Astrocyte (in vitro differentiated cells and primary cell): ENCODE data around the gene PRSS53. TPM values are rescaled to one million over a fixed set of nuclear protein-coding genes. Genes with fewer than 3 reads are reported as not detected.

Source experiments
- DNase-seq: peaks from one replicate; pipeline ENCODE4 v3.0.0-alpha.2; 2010; ENCODE audit warnings: low read depth
- FAIRE-seq: peaks from 2 replicates; lab custom pipeline; 2011; peaks lifted over from hg19 to GRCh38; lab: Jason Lieb, UNC
- H2AFZ ChIP-seq: 2 replicates; pipeline ENCODE4 v1.6.0; 2012; ENCODE audit warnings: low read depth, low read length, inconsistent platforms
- H3K27ac ChIP-seq: 2 replicates; pipeline ENCODE4 v1.5.1; 2011; ENCODE audit warnings: low read depth, low read length, inconsistent platforms
- H3K27me3 ChIP-seq: 2 replicates; pipeline ENCODE4 v1.6.0; 2011; ENCODE audit warnings: low read length, inconsistent platforms; ENCODE audit not compliant: insufficient read depth
- H3K36me3 ChIP-seq: 2 replicates; pipeline ENCODE4 v1.5.1; 2011; ENCODE audit warnings: low read length, inconsistent platforms; ENCODE audit not compliant: insufficient read depth
- H3K4me1 ChIP-seq: 2 replicates; pipeline ENCODE4 v1.5.1; 2011; ENCODE audit warnings: low read length, inconsistent platforms; ENCODE audit not compliant: insufficient read depth
- H3K4me2 ChIP-seq: 2 replicates; pipeline ENCODE4 v1.6.0; 2012; ENCODE audit warnings: low read length, inconsistent platforms
- H3K4me3 ChIP-seq: 2 replicates; pipeline ENCODE4 v1.5.1; 2011; ENCODE audit warnings: low read depth, mild to moderate bottlenecking, low read length, inconsistent platforms; ENCODE audit not compliant: insufficient read depth
- H3K79me2 ChIP-seq: 2 replicates; pipeline ENCODE4 v1.6.0; 2012; ENCODE audit warnings: mild to moderate bottlenecking, low read length, inconsistent platforms; ENCODE audit not compliant: insufficient read depth
- H3K9ac ChIP-seq: 2 replicates; pipeline ENCODE4 v1.6.0; 2012; ENCODE audit warnings: mild to moderate bottlenecking, low read length, inconsistent platforms
- H3K9me3 ChIP-seq: 2 replicates; pipeline ENCODE4 v1.5.1; 2012; ENCODE audit warnings: low read depth, mild to moderate bottlenecking, low read length, inconsistent platforms; ENCODE audit not compliant: insufficient read depth
- H4K20me1 ChIP-seq: 2 replicates; pipeline ENCODE4 v1.6.0; 2012; ENCODE audit warnings: low read length, inconsistent platforms; ENCODE audit not compliant: insufficient read depth
- H3K27ac Mint-ChIP-seq: one replicate; pipeline ENCODE4 v1.8.0; 2021; ENCODE audit warnings: mild to moderate bottlenecking, mixed read lengths; ENCODE audit not compliant: unreplicated experiment
- H3K27me3 Mint-ChIP-seq: one replicate; pipeline ENCODE4 v1.8.0; 2021; ENCODE audit warnings: low read depth, mixed read lengths; ENCODE audit not compliant: unreplicated experiment
- H3K36me3 Mint-ChIP-seq: one replicate; pipeline ENCODE4 v1.8.0; 2021; ENCODE audit warnings: low read depth, mixed read lengths; ENCODE audit not compliant: unreplicated experiment
- H3K4me1 Mint-ChIP-seq: one replicate; pipeline ENCODE4 v1.8.0; 2021; ENCODE audit warnings: low read depth, mixed read lengths; ENCODE audit not compliant: unreplicated experiment
- H3K4me3 Mint-ChIP-seq: one replicate; pipeline ENCODE4 v1.8.0; 2021; ENCODE audit warnings: mild to moderate bottlenecking, moderate library complexity, mixed read lengths; ENCODE audit not compliant: unreplicated experiment
- H3K9me3 Mint-ChIP-seq: one replicate; pipeline ENCODE4 v1.8.0; 2021; ENCODE audit warnings: mild to moderate bottlenecking, mixed read lengths; ENCODE audit not compliant: unreplicated experiment
- EZH2 ChIP-seq: IDR thresholded peaks from 2 replicates; pipeline ENCODE4 v1.6.1; 2012; ENCODE audit warnings: mild to moderate bottlenecking, low read length, inconsistent platforms; ENCODE audit not compliant: insufficient read depth
- total RNA-seq: library from RNA; stranded (reverse); gene quantifications from 2 replicates; pipeline ENCODE4 v1.2.1, GENCODE V29; 2021
- TF ChIP-seq, protein P1 (sequence below): IDR thresholded peaks from 2 replicates; pipeline ENCODE4 v1.5.1; 2011; ENCODE audit warnings: low read depth, mild to moderate bottlenecking, inconsistent platforms, low read length, moderate library complexity; ENCODE audit not compliant: insufficient read depth

Gene PRSS53
- total RNA-seq, 1 donor from 2014 or later = 7.1 TPM

- peaks cover 25% of the 10 kb centered on the region for H3K4me1 ChIP-seq
- no peak within 1 kb of the TSS for H3K9ac ChIP-seq
- Mint-ChIP-seq H3K9me3 (peaks cover 2% of the 10 kb centered on the region), H3K27me3 (peaks cover 6% of the 10 kb centered on the region), H3K27ac (peak within 1 kb of the TSS; percentile 18), H3K4me3 (peak within 1 kb of the TSS; percentile 50), H3K36me3 (peaks cover 6% of the 10 kb centered on the region), H3K4me1 (peaks cover 9% of the 10 kb centered on the region)
- H3K9me3 ChIP-seq = no peaks in the 10 kb centered on the region
- DNase-seq (no peak), FAIRE-seq (no peak)
- H2AFZ ChIP-seq = no peak within 1 kb of the TSS
- no peaks in the 10 kb centered on the region for H3K36me3 ChIP-seq
- TF ChIP-seq EZH2 = no peak
- TF ChIP-seq, protein P1, sequence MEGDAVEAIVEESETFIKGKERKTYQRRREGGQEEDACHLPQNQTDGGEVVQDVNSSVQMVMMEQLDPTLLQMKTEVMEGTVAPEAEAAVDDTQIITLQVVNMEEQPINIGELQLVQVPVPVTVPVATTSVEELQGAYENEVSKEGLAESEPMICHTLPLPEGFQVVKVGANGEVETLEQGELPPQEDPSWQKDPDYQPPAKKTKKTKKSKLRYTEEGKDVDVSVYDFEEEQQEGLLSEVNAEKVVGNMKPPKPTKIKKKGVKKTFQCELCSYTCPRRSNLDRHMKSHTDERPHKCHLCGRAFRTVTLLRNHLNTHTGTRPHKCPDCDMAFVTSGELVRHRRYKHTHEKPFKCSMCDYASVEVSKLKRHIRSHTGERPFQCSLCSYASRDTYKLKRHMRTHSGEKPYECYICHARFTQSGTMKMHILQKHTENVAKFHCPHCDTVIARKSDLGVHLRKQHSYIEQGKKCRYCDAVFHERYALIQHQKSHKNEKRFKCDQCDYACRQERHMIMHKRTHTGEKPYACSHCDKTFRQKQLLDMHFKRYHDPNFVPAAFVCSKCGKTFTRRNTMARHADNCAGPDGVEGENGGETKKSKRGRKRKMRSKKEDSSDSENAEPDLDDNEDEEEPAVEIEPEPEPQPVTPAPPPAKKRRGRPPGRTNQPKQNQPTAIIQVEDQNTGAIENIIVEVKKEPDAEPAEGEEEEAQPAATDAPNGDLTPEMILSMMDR = no peak
- H3K27ac ChIP-seq = no peak within 1 kb of the TSS
- no peaks in the 10 kb centered on the region for H3K27me3 ChIP-seq
- H3K79me2 ChIP-seq = no peaks in the 10 kb centered on the region
- H3K4me3 ChIP-seq = no peak within 1 kb of the TSS
- H3K4me2 ChIP-seq = peak within 1 kb of the TSS; percentile 22
- no peaks in the 10 kb centered on the region for H4K20me1 ChIP-seq
Measured at GRCh38 chr16:31135535-31136286, 47.0 kb upstream of the PRSS53 start, which contains the start of gene PRSS8. PRSS8 (minus strand) TSS chr16:31135727; CDS start chr16:31135498, 229 bp downstream.

- peak overlapping the region; percentile 18 for H3K27ac Mint-ChIP-seq
- H3K27ac ChIP-seq = no peak overlapping the region
- H3K9me3 ChIP-seq = no peaks in the 10 kb centered on the region
- peak overlapping the region; percentile 50 for H3K4me3 Mint-ChIP-seq
- H3K27me3 ChIP-seq = no peaks in the 10 kb centered on the region
- FAIRE-seq (no peak), DNase-seq (no peak)
- H4K20me1 ChIP-seq = no peaks in the 10 kb centered on the region
- no peak overlapping the region for H3K4me3 ChIP-seq
- H3K36me3 Mint-ChIP-seq = peaks cover 6% of the 10 kb centered on the region
- peak overlapping the region; percentile 22 for H3K4me2 ChIP-seq
- H2AFZ ChIP-seq = no peak overlapping the region
- no peak overlapping the region for H3K9ac ChIP-seq
- TF ChIP-seq, protein P1 = no peak
- no peak for TF ChIP-seq EZH2
- peaks cover 25% of the 10 kb centered on the region for H3K4me1 ChIP-seq
- peaks cover 6% of the 10 kb centered on the region for H3K27me3 Mint-ChIP-seq
- H3K36me3 ChIP-seq = no peaks in the 10 kb centered on the region
- no peaks in the 10 kb centered on the region for H3K79me2 ChIP-seq
- peaks cover 2% of the 10 kb centered on the region for H3K9me3 Mint-ChIP-seq
- peaks cover 9% of the 10 kb centered on the region for H3K4me1 Mint-ChIP-seq
Measured at GRCh38 chr16:31134625-31135534, 46.1 kb upstream of the PRSS53 start.
